HG03135 (cell line): ENCODE measurements around the gene ZFYVE26.
"Not testable (repeated sequence)": the region's sequence is repeated elsewhere in the genome, so short reads cannot be mapped to it uniquely, and the experiment has no call there.

Experiments
- ATAC-seq: cut with Tn5 transposase; IDR thresholded peaks from one replicate; pipeline ENCODE4 v1.9.1; 2021; ENCODE audit warnings: mild to moderate bottlenecking, moderate library complexity; ENCODE audit not compliant: unreplicated experiment

Gene ZFYVE26

GRCh38 chr14:67816326-67817002, at the start of gene ZFYVE26:
Gene ZFYVE26, minus strand, starts transcription at chr14:67816590. Its CDS starts 627 bp downstream, at chr14:67815963.
- ATAC-seq, result peak; percentile 84

GRCh38 chr14:67863223-67863622, 46.8 kb upstream of the ZFYVE26 start:
- no peak for ATAC-seq

GRCh38 chr14:67859169-67859749, 42.9 kb upstream of the ZFYVE26 start:
- no peak for ATAC-seq

DNA sequence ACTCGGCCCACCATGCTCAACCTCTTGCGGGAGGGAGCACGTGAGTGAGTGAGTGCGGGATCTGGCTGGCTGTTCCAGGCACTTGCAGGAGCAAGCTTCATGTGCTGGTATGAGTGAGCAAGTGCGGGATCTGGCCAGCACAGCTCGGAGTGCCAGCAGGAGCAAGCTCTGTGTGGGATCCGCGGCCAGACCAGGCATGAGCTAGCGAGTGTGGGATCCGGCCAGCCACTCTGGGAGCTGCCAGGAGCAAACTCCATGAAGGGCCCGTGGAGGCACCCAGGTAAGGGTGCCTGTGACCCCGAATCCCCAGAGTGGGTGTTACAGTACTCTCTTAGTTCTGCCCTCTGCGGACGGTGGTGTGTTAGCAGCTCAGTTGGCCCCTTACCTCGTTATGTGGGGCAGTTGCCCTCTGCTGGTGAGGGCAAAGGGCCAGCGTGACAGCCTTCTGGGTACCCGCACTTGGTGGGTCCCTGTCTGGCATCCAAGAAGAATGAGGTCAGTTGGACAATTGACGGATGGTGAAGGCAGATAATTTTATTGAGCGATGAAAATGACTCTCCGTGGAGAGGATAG, 41.5 kb upstream of the ZFYVE26 start:
- ATAC-seq, result no peak

- no peak for ATAC-seq
Measured at GRCh38 chr14:67856827-67857226, 40.4 kb upstream of the ZFYVE26 start.

- ATAC-seq, result no peak
Measured at GRCh38 chr14:67853715-67854114, 37.3 kb upstream of the ZFYVE26 start.

- no peak for ATAC-seq
Measured at GRCh38 chr14:67852926-67853604, 36.7 kb upstream of the ZFYVE26 start.

DNA sequence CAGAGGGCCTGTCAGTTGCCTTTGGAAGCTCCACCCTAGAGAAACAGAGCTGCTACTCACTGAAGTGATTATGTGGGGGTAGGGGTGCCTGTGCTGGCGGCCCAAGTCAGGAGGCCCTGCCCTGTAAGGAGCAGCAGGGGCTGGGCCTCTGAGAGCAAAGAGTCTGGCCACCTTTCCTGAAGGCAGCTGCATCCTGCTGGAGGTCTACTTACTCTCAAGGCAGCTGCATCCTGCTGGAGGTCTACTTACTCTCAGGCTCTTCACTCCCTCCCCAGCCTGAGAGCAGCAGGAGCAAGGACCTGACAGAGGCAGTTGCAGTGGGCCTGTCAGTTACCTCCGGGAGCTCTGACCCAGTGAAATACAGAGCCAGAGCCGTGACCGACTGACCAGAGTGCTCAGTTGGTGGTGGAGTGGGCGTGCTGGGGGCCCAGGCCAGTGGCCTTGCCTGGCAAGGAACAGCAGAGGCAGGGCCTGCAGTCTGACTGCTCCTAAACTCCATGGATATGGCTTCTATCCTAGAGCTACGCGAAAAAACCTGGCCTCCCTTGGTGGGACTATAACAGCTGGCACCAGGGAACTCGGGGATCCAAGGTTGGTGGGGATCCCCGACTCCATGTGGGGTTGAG, 35.5 kb upstream of the ZFYVE26 start:
- no peak for ATAC-seq

DNA sequence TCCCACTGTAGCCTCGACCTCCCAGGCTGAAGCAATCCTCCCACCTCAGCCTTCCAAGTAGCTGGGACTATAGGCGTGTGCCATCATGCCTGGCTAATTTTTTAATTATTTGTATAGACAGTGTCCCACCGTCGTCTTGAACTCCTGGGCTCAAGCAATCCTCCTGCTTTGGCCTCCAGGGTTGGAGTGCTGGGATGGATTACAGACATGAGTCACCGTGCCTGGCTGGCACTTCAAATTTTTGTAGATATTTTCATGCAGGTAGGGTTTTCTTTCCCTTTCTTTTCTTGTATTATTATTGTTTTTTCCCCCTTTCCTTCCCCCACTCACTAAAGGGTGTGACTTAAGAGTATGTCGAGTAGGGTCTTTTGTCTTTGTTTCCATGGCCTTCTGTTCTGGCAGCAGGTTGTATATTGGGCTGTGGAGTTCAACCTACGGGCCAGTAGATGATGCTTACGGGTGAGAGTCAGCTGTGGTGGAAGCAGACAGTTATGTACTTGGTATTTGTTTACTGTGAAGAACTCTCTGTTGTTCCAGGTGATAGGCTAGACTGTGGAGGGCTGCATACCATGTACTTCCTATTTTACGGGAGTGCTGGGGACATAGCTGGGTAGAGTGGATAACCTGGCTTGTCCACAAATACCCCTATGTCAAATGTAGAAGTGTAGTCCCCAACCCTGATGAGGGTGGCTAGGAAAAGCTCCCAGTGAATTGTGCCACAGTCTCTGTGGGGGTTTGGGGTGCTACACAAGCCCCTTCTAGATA, 33.9 kb upstream of the ZFYVE26 start:
- ATAC-seq, result no peak

GRCh38 chr14:67846029-67846610, 29.7 kb upstream of the ZFYVE26 start:
- ATAC-seq, result no peak

GRCh38 chr14:67837011-67837624, 20.7 kb upstream of the ZFYVE26 start:
- no peak for ATAC-seq

GRCh38 chr14:67835596-67835995, 19.2 kb upstream of the ZFYVE26 start:
- no peak for ATAC-seq

DNA sequence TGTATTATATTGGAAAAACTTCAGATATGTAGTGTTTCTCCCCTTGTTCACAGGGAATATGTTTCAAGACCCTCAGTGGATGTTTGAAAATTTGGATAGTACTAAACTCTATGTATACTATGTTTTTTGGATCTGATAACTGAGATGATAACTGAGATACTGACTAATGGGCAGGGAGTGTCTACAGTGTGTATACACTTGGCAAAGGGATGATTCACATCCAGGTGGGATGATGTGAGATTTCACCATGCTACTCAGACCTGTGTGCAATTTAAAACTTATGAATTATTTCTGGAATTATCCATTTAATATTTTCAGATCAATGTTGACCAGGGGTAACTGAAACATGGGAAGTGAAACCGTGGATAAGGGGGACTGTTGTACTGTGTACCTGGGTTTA, 17.0 kb upstream of the ZFYVE26 start:
- ATAC-seq, result no peak

GRCh38 chr14:67831113-67831512, 14.7 kb upstream of the ZFYVE26 start:
- no peak for ATAC-seq

DNA sequence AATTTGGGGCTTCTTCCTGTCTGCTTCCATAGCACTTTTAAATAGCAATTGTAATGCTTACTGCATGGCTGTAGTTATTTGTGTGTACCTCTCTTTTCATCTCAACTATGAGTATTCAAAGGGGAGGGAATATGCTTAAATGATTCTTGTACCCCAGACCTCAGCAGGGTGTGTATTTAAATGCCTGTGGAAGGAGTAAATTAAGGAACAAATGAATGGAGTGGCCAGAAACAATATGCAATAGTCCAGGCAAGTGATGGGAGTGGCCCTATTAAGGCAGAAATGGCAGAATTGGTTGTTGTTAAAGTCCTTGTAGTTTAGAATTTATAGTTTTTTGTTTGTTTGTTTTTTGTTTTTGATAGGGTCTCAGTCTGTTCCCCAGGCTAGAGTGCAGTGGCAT, 4.7 kb upstream of the ZFYVE26 start:
- ATAC-seq, result no peak

DNA sequence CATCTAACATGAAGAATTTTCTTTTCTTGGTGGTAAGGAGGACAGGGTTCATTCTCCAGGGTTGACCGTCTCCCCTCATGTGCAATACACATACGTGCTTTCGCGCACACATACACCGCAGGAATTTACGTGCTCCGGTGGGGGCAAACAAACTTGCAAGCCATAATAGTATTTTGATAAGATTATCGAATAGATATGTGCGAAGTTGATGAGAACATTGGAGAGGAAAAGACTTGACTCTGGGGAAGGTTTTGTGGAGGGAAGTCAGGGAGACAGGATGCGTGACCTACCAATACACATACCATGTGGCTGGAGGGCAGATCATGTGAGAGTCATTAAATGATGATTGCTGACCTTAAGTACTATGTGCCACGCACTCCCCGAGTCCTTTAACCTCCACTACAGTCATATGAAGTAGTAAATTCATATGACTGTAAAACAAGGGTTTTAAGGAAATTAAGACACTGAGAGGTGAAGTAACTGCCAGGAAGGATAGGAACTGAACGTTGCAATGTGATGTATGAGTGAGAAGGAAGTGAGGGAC, 4.1 kb upstream of the ZFYVE26 start:
- no peak for ATAC-seq

- peak; percentile 59 for ATAC-seq
Measured at GRCh38 chr14:67819563-67820421, 3.4 kb upstream of the ZFYVE26 start, which contains the start of gene RAD51B. Gene RAD51B, plus strand, starts transcription at chr14:67819779.

- ATAC-seq, result not testable (repeated sequence)
Measured at GRCh38 chr14:67818476-67818875, 2.1 kb upstream of the ZFYVE26 start.
